Measurements from ENCODE around the gene SAAL1.
"Not testable (repeated sequence)": the region's sequence is repeated elsewhere in the genome, so short reads cannot be mapped to it uniquely, and the experiment has no call there.

SAAL1 gene, protein sequence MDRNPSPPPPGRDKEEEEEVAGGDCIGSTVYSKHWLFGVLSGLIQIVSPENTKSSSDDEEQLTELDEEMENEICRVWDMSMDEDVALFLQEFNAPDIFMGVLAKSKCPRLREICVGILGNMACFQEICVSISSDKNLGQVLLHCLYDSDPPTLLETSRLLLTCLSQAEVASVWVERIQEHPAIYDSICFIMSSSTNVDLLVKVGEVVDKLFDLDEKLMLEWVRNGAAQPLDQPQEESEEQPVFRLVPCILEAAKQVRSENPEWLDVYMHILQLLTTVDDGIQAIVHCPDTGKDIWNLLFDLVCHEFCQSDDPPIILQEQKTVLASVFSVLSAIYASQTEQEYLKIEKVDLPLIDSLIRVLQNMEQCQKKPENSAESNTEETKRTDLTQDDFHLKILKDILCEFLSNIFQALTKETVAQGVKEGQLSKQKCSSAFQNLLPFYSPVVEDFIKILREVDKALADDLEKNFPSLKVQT

DNA sequence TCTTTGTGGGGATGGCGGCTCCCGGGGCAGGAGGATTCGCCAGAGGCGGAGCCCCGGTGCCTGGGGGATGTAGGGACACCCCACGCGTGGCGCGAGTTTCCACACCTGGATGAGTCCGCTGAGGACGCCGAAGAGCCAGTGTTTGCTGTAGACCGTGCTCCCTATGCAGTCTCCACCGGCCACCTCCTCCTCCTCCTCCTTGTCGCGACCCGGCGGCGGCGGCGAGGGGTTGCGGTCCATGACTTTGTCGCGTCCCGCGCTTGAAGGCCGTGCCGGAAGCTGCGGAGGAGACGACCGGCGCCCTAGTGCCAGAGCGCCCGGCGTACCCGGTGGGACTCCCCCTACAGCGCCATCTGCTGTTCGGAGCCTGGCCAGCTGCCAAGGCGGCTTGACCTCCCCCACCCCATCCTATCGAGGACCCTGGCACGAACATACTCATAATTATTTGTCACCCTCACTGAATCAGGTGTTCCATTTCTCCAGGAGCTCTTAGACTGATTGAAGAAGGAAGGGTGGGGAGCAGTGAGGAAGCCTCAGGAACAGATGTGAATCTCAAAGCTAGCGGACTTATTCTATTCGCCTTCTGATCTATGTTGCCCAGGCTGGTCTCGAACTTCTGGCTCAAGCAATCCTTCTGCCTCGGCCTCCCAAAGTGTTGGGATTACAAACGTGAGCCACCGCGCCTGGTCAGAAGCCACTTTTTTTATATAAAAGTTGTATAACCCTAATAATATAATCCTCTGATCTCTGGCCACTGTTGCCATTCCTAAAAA is at the start of gene SAAL1:
Gene SAAL1 (minus strand): TSS at position 281 of the 773 bp plus-strand sequence. CDS start 41 bp downstream, at position 240.
- peak; percentile 70 for DNase-seq

DNA sequence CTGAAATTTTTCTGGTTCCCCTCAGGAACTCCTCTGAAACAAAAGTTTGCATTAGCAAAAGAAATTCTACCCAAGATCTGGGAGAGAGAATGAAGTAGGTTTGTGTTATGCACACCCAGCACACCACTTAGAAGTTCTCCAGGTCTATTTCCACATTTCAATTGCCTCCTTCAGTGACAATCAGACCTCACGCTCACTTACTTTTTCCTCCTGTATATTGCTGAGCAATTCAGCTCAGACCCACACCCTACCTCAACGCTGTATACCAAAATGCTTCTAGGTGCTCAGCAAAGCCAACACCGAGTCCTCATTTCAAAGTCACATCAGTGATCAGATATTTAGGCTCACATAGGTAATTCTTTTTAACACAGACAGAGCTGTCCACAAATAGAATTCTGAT is 45.7 kb upstream of the SAAL1 start:
- no peak for DNase-seq

DNA sequence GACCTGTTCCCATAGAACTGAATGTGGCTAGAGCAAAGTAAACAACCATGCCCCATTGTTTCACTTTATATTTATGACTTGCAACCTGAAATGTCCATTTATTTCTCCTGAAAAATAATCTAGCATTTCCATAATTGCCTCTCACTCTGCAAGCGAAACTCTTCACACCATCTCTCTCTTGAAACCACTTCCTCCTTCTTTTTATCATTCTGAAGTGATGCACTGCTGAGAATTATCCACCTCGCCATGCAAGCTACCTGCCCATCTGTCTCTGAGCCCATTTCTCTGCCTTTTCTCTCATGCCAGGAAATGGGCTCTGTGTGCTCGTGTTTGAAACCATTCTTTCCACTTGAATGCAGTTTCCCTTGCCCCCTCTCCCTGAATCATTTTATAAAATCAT is 40.0 kb upstream of the SAAL1 start:
- no peak for DNase-seq

DNA sequence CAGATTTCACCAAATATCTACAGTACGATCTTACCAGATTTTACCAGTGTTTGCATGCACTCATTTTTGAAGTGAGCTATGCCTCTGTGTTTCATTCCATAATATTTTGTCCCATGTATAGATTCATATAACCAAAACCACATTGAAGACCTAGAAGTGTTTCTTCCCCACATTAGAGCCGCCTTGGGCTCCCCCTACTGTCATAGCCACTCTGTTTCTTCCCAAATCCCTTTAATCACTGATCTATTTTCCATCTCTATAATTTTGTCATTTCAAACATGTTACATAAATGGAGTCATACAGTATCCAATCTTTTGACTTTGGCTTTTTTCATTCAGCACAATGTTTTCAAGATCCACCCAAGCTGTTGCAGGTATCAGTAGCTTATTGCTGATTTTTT is 39.1 kb upstream of the SAAL1 start:
- no peak for DNase-seq

DNA sequence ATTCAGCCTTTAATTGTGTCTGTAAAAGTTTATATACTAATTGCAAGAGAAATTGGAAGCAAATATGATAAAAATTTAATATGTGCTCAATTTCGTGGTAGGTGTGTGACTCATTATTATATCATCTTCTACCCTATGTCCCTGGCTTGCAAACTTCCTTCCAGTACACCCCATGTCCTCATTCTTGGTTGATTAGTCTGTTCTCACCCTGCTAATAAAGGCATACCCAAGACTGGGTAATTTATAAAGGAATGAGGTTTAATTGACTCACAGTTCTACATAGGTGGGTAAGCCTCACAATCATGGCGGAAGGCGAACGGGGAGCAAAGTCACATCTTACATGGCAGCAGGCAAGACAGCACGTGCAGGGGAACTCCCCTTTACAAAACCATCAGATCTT is 38.4 kb upstream of the SAAL1 start:
- no peak for DNase-seq

DNA sequence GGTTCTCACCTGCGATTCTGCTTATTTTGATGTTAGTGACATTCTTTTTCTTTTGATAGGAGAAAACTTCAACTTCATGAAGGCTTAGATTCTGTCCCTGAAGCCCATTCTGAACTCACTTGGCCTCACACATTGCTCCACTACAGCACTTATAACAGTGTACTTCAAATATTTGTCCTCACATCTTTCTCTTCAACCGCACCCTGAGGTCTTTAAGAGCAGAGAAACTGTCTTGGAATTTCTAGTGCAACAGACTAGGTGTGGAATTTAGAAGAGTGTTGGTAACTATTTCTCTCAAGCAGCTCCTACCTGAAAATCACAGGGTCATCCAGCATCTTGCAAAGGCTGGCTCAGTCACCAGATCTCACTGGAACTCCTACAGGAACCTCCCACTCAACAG is 34.3 kb upstream of the SAAL1 start:
- no peak for DNase-seq

DNA sequence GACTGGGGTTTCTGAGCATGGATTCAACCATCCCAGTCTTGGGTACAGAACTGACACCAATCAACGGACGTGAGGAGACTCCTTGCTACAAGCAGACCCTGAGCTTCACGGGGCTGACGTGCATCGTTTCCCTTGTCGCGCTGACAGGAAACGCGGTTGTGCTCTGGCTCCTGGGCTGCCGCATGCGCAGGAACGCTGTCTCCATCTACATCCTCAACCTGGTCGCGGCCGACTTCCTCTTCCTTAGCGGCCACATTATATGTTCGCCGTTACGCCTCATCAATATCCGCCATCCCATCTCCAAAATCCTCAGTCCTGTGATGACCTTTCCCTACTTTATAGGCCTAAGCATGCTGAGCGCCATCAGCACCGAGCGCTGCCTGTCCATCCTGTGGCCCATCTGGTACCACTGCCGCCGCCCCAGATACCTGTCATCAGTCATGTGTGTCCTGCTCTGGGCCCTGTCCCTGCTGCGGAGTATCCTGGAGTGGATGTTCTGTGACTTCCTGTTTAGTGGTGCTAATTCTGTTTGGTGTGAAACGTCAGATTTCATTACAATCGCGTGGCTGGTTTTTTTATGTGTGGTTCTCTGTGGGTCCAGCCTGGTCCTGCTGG is 31.4 kb upstream of the SAAL1 start:
- DNase-seq = no peak

DNA sequence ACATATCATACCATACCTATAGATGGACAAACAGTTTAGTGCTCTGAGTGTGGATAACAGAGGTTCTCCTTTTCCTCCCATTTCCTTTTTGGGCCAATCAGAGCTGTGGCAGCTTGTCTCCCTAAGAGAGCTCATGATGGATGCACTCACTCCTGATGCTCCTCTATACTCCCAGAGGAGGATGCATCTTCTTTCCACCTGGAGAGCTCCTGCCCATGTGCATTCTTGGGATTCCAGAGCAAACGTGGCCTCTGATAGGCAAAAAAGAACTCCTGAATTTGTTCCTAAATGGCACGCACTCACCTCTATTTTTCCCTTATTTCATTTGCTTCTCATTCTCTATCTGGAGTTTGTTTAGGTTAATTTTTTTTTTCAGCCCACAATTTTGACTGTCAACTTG is 29.4 kb upstream of the SAAL1 start:
- no peak for DNase-seq

DNA sequence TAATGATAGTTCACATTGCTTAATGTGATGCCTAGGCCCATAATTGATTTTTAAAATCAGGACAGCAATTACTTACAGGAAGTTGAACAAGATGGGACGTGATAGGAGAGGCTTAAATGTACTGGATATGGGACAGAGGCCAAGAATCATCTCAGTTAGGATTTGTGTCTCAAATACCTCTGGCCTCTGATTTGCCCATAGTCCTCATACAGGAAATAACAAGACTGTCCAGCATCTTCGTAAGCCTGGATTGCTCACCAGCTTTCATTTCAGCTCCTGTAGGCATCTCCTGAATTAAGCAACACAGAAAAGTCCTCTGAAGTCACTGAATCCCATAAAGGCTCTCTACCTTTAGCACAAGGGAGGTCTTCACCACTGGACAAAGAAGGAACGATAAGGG is 26.5 kb upstream of the SAAL1 start, which contains the start of gene MRGPRX3:
Gene MRGPRX3 (plus strand): TSS at position 231 of the 400 bp plus-strand sequence. CDS start 4,632 bp downstream, outside the sequence.
- DNase-seq = no peak

DNA sequence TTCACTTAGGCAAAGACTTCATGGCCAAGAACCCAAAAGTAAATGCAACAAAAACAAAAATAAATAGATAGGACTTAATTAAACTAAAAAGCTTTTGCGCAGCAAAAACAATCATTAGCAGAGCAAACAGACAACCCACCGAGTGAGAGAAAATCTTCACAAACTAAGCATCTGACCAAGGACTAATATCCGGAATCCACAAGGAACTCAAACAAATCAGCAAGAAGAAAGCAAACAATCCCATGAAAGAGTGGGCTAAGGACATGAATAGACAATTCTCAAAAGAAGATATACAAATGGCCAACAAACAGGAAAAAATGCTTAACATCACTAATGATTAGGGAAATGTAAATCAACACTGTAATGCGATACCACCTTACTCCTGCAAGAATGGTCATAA is 25.2 kb upstream of the SAAL1 start:
- DNase-seq = not testable (repeated sequence)

DNA sequence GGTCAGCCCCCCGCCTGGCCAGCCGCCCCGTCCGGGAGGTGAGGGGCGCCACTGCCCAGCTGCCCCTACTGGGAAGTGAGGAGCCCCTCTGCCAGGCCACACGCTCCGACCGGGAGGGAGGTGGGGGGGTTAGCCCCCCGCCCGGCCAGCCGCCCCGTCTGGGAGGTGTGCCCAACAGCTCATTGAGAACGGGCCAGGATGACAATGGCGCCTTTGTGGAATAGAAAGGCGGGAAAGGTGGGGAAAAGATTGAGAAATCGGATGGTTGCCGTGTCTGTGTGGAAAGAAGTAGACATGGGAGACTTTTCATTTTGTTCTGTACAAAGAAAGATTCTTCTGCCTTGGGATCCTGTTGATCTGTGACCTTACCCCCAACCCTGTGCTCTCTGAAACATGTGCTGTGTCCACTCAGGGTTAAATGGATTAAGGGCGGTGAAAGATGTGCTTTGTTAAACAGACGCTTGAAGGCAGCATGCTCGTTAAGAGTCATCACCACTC is 15.5 kb upstream of the SAAL1 start:
- DNase-seq = not testable (repeated sequence)

DNA sequence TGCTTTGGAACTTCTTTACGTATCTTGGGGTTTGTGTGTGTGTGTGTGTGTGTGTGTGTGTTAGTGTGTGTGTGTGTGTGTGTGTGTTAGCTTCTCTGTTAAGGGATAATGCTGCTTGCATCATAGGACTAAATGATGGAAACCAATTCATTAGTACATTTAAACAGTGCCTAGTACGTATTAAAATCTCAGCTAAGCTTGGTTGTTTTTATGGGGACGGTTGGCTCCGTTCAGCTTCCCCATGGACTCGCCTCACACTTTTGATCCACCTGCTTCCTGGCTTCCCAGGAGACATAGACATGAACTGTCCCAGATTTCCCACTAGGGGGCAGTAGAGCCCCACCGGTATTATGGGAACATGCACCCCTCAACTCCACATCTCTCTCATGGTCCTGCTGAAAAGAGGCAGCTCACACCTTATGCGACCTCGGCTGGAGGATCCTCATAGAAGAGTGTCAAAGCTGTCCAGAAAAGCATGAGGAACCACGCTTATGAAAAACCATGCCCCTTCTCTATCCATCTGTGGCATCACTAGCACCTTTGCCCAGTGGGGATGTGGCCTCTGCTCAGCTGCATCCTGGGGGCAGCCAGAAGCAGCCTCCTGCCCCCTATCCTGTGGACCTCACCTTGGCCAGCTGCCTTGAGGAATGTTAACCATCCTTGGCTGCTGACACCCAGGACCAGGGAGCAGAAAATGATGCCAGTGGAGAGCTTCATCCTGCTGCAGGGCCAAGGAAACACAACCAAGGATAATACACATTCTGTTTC is 9.7 kb upstream of the SAAL1 start:
- DNase-seq = peak; percentile 64

DNA sequence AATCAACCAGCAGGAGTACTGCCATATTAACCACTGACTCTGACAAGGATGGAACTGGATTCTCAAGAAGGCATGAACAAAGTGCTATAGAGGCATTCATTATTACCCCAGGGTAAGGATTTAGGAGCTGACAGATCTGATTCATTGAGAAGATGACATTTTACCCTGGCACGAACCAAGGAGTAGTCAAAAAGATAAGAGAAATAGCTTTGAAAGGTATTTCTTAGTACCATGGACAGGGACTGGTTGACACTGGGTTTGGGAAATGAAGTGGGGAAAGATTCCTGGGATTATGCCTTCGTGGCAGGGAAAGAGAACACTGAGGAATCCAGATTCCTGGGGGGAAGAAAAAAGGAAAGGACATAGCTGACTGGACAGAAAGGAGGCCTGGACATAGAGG is 5.1 kb upstream of the SAAL1 start:
- DNase-seq = no peak

DNA sequence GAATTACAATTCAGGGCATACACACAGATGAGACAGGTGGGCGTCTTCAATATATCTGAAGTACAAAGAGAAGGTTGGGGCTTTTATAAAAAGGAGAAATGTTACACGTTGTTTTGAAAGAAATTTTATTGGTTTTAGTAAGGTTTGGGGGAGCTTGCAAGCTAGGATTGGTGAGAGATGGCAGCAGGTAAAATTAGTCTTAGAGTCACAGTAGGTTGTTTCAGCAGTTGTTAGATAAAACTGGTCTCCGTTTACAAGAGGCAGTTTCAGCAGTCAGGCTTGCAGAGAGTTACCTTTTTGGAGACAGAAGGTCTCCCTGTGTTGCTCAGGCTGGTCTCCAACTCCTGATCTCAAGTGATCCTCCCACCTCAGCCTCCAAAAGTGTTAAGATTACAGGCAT is 2.4 kb upstream of the SAAL1 start:
- no peak for DNase-seq

DNA sequence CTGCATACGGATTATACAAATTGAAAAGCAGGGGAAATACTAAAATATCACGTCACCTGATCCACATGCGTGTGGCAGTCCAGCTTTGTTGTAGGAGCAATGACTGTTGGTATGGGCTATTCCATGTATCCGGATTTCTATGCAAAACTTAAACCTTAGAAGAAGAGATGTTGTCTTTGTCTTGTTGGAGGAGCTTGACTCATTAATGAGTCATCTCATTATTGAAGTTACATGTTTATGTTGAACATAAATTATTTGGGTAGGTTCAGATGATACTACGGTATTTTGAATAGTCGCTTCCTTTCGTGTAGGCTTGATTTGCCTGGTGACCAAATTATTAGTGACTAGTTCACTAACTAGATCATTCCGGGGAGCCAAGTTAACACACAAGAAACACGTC is 806 bp upstream of the SAAL1 start:
- DNase-seq = no peak

DNA sequence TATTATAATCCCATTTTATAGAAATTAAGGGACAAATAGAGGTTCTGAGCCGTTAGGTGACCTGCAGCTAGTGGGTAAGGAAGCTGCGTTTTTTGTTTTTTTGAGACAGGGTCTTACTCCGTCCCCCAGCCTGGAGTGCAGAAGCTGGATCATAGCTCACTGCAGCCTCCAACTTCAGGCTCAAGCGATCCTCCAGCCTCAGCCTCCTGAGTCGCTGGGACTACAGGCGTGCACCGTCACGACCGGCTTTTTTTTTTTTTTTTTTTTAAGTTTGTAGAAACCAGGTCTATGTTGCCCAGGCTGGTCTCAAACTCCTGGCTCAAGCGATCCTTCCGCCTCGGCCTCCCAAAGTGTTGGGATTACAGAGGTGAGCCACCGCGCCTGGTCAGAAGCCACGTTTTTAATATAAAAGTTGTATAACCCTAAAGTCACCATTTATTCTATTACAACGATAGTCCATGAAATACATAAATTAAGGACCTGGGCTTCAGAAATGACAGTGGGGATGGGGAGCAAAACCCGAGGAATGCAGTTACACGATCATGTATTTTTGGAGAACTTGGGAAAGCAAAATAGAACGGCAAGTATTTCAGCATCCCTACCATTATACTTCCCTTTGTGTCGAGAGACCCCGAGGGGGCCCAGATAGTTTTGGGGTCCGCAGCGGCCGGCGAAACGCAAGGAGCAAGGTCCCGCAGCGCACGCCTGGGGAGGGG is 638 bp downstream of the SAAL1 start:
- DNase-seq = no peak

DNA sequence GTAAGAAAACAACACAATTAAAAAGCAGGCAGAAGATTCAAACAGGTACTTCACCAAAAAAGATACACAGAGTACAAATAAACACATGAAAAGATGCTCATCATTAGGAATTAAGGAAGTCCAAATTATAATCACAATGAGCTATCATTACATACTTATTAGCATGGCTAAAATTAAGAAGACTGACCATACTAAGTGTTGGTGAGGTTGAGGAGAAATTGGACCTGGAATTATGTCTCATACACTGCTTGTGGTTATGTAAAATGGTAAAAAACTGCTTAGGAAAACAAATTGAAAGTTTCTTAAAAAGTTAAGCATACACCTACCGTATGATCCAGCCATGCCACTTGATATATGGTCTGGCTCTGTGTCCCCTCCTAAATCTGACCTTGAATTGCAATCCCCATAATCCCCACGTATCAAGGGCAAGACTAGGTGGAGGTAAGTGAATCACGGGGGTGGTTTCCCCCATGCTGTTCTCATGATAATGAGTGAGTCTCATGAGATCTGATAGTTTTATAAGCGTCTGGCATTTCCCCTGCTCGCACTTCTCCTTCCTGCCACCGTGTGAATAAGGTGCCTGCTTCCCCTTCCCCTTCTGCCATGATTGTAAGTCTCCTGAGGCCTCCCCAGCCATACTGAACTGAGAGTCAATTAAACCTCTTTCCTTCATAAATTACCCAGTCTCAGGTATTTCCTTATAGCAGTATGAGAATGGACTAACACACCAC is 4.8 kb downstream of the SAAL1 start:
- no peak for DNase-seq

DNA sequence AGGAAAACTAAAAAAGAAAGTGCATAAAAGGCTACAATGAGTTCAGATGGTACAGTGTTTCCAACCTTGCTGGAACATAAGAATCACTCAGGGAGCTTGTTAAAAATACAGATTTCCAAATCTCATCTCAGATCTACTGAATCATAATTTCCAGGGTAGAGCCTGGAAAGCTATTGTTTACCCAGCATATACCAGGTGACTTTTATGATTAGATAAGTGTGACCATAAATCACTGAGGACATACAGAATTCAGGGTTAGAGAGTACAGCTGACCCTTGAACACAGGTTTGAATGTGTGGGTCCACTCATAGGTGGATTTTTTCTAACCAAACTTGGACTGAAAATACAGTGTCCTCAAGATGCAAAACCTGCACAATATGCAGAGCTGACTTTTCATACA is 11.9 kb downstream of the SAAL1 start:
- no peak for DNase-seq

DNA sequence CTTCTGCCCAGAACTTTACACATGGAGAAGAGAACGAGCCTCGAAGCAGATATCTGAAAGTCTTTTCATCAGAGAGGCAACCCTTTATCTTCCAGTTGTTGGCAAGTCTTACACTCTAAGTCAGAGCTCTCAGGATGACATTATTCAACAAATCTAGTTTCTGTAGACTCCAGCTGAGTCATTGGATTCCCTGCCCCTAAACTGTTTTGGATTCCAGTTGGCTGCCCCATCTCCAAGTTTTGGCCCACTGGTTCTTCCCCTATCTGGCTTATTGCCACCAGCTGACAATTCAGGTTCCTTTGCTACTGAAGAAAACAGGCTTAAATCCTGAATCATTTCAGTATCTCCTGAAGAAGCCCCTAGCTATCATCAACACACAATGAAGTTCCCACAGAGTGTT is 14.2 kb downstream of the SAAL1 start:
- DNase-seq = no peak

DNA sequence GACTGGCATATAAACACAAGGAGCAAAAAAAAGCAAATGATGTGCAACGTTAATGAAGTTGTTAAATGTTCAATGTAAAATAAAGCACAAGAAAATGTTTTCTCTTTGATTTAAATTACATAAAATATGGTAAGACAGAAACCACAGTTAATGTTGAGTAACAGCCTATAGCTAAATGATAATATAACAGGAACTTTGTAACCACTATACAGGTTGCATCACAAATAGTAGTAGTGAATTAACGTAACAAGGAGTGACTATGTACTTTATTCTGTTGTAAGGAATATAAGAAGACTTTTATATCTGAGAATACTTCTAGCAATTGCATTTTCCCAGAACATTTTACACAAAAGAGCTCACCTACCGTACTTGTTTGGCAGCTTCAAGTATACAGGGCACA is 16.9 kb downstream of the SAAL1 start:
- no peak for DNase-seq

DNA sequence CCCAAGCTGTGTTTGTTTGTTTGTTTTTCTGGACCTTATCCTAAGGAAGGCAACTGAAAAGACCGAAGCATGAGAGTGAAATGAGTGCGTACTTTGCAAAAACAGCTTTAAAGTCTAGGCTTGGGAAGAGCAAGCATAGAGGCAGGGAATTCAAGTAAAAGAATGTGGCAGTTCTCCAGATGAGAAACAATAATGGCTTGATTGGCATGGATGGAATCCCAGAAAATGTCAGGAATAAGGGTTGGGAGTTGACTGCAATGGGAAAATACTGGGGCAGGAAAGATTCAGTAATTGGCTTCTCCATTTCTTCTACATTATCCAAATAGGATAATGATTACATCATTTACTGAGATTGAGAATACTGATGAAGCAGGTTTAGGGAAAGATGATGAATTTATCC is 17.5 kb downstream of the SAAL1 start:
- no peak for DNase-seq

Data from kidney glomerular epithelial cell (primary cell).